HL-60 (cell line): ENCODE data around the gene PHACTR3.

ENCODE experiments used
- GABPA ChIP-seq: IDR thresholded peaks from 2 replicates; pipeline ENCODE4 v1.6.1; 2012; ENCODE audit warnings: low read depth
- POLR2AphosphoS5 ChIP-seq: IDR thresholded peaks from 2 replicates; pipeline ENCODE4 v1.6.1; 2012; ENCODE audit warnings: low read depth
- REST ChIP-seq: IDR thresholded peaks from 2 replicates; pipeline ENCODE4 v1.6.1; 2012; ENCODE audit warnings: low read depth; ENCODE audit not compliant: insufficient replicate concordance
- SPI1 ChIP-seq: IDR thresholded peaks from 2 replicates; pipeline ENCODE4 v1.6.1; 2012; ENCODE audit warnings: low read depth, mild to moderate bottlenecking, borderline replicate concordance
- TF ChIP-seq, protein P1 (sequence below): IDR thresholded peaks from one replicate; pipeline ENCODE4 v1.5.1; 2011; ENCODE audit warnings: low read length, control low read depth, inconsistent platforms; ENCODE audit not compliant: insufficient read depth

DNA sequence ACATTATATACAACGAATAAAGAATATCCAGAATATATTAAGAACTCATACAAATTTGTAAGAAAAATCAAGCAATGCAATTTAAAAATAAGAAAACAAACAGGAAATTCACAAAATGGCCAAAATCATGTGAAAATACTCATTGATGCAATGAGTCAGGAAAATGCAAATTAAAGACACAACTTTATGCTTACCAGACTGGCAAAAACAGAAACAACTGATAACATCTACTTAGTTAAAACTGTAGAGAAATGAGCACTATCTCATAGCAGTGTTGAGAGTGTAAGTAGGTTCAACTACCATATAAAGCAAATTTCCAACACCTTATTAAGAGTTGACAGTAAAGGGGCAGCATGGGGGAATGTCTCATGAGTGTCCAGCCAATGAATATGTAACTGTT, 266.8 kb downstream of the PHACTR3 start:
- TF ChIP-seq, protein P1, sequence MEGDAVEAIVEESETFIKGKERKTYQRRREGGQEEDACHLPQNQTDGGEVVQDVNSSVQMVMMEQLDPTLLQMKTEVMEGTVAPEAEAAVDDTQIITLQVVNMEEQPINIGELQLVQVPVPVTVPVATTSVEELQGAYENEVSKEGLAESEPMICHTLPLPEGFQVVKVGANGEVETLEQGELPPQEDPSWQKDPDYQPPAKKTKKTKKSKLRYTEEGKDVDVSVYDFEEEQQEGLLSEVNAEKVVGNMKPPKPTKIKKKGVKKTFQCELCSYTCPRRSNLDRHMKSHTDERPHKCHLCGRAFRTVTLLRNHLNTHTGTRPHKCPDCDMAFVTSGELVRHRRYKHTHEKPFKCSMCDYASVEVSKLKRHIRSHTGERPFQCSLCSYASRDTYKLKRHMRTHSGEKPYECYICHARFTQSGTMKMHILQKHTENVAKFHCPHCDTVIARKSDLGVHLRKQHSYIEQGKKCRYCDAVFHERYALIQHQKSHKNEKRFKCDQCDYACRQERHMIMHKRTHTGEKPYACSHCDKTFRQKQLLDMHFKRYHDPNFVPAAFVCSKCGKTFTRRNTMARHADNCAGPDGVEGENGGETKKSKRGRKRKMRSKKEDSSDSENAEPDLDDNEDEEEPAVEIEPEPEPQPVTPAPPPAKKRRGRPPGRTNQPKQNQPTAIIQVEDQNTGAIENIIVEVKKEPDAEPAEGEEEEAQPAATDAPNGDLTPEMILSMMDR, result no peak
- TF ChIP-seq REST (no peak), POLR2AphosphoS5 (no peak), GABPA (no peak), SPI1 (no peak)
